ENCODE measurements around the gene VEPH1. TPM values are rescaled to one million over a fixed set of nuclear protein-coding genes. Genes with fewer than 3 reads are reported as not detected.

VEPH1 gene
- total and polyA plus RNA-seq, 5 experiments from 2014 or later, result not detected

- H3K27ac Mint-ChIP-seq, result no peak overlapping the region
- peaks cover 0 to 2% (median 0%) of the 10 kb centered on the region in 5 donors for H3K27me3 Mint-ChIP-seq
- ATAC-seq (no peak), DNase-seq (no peak)
- peaks cover 0 to 4% (median 0%) of the 10 kb centered on the region in 9 donors for H3K9me3 Mint-ChIP-seq
- H3K4me3 Mint-ChIP-seq, result no peak overlapping the region
- POLR2A ChIA-PET, result no interaction called here
- H3K36me3 Mint-ChIP-seq, result peaks cover 0 to 8% (median 2%) of the 10 kb centered on the region in 3 donors
- no peaks in the 10 kb centered on the region for H3K4me1 Mint-ChIP-seq
Observed at GRCh38 chr3:157409516-157409915, 93.7 kb downstream of the VEPH1 start.

- POLR2A ChIA-PET, result no interaction called here
- no peaks in the 10 kb centered on the region for H3K4me1 Mint-ChIP-seq
Observed at GRCh38 chr3:157408499-157409149, 94.6 kb downstream of the VEPH1 start.

GRCh38 chr3:157407769-157408168, 95.4 kb downstream of the VEPH1 start:
- H3K9me3 Mint-ChIP-seq, result peaks cover 0 to 4% (median 0%) of the 10 kb centered on the region in 9 donors
- DNase-seq (no peak), ATAC-seq (no peak)
- H3K36me3 Mint-ChIP-seq, result peaks cover 0 to 8% (median 2%) of the 10 kb centered on the region in 3 donors
- no peaks in the 10 kb centered on the region for H3K27me3 Mint-ChIP-seq
- POLR2A ChIA-PET, result no interaction called here
- no peaks in the 10 kb centered on the region for H3K4me1 Mint-ChIP-seq
- no peak overlapping the region for H3K4me3 Mint-ChIP-seq
- H3K27ac Mint-ChIP-seq, result no peak overlapping the region

More at GRCh38 chr3:157408499-157409149, 94.6 kb downstream of the VEPH1 start:
- Mint-ChIP-seq H3K27ac (no peak overlapping the region), H3K36me3 (peaks cover 0 to 8% (median 2%) of the 10 kb centered on the region in 3 donors), H3K27me3 (no peaks in the 10 kb centered on the region), H3K9me3 (peaks cover 0 to 4% (median 0%) of the 10 kb centered on the region in 9 donors), H3K4me3 (no peak overlapping the region)
- ATAC-seq (no peak), DNase-seq (no peak)

- no peak overlapping the region for H3K4me3 Mint-ChIP-seq
- DNase-seq, result no peak
- H3K27ac Mint-ChIP-seq, result no peak overlapping the region
- H3K36me3 Mint-ChIP-seq, result peaks cover 0 to 8% (median 2%) of the 10 kb centered on the region in 3 donors
- H3K9me3 Mint-ChIP-seq, result peaks cover 0 to 4% (median 0%) of the 10 kb centered on the region in 9 donors
- H3K4me1 Mint-ChIP-seq, result no peaks in the 10 kb centered on the region
- ATAC-seq, result no peak
- H3K27me3 Mint-ChIP-seq, result peaks cover 0 to 9% (median 0%) of the 10 kb centered on the region in 5 donors
- POLR2A ChIA-PET, result no interaction called here
Observed at GRCh38 chr3:157406394-157406793, 96.8 kb downstream of the VEPH1 start.

- Mint-ChIP-seq H3K4me1 (no peaks in the 10 kb centered on the region), H3K4me3 (no peak overlapping the region), H3K9me3 (no peaks in the 10 kb centered on the region), H3K27me3 (peaks cover 0 to 9% (median 0%) of the 10 kb centered on the region in 5 donors), H3K27ac (no peak overlapping the region), H3K36me3 (peaks cover 0 to 3% (median 0%) of the 10 kb centered on the region in 3 donors)
- POLR2A ChIA-PET, result no interaction called here
- ATAC-seq (no peak), DNase-seq (no peak)
Observed at GRCh38 chr3:157405457-157405856, 97.8 kb downstream of the VEPH1 start.

GRCh38 chr3:157404381-157404780, 98.8 kb downstream of the VEPH1 start:
- POLR2A ChIA-PET, result no interaction called here
- DNase-seq (no peak), ATAC-seq (no peak)
- Mint-ChIP-seq H3K4me1 (no peaks in the 10 kb centered on the region), H3K4me3 (no peak overlapping the region), H3K36me3 (no peaks in the 10 kb centered on the region), H3K9me3 (no peaks in the 10 kb centered on the region), H3K27ac (no peak overlapping the region), H3K27me3 (peaks cover 0 to 9% (median 0%) of the 10 kb centered on the region in 5 donors)

- Mint-ChIP-seq H3K27me3 (peaks cover 0 to 15% (median 6%) of the 10 kb centered on the region in 5 donors), H3K4me1 (no peaks in the 10 kb centered on the region), H3K36me3 (peaks cover 0 to 15% (median 6%) of the 10 kb centered on the region in 3 donors), H3K27ac (no peak overlapping the region), H3K4me3 (no peak overlapping the region), H3K9me3 (peaks cover 0 to 10% (median 6%) of the 10 kb centered on the region in 9 donors)
- ATAC-seq (no peak), DNase-seq (no peak)
- POLR2A ChIA-PET, result no interaction called here
Observed at GRCh38 chr3:157398598-157398997, 104.6 kb downstream of the VEPH1 start.

GRCh38 chr3:157394411-157394810, 108.8 kb downstream of the VEPH1 start:
- POLR2A ChIA-PET, result no interaction called here
- Mint-ChIP-seq H3K27me3 (peaks cover 0 to 15% (median 2%) of the 10 kb centered on the region in 5 donors), H3K27ac (no peak overlapping the region), H3K36me3 (peaks cover 7 to 33% (median 23%) of the 10 kb centered on the region in 3 donors), H3K9me3 (peaks cover 0 to 26% (median 7%) of the 10 kb centered on the region in 9 donors), H3K4me3 (no peak overlapping the region), H3K4me1 (no peaks in the 10 kb centered on the region)
- no peak for DNase-seq
- ATAC-seq, result no peak

- Mint-ChIP-seq H3K9me3 (peaks cover 0 to 26% (median 7%) of the 10 kb centered on the region in 9 donors), H3K27me3 (peaks cover 0 to 15% (median 2%) of the 10 kb centered on the region in 5 donors), H3K4me3 (no peak overlapping the region), H3K4me1 (no peaks in the 10 kb centered on the region), H3K27ac (no peak overlapping the region), H3K36me3 (peaks cover 7 to 33% (median 23%) of the 10 kb centered on the region in 3 donors)
- ATAC-seq (no peak), DNase-seq (no peak)
- POLR2A ChIA-PET, result no interaction called here
Observed at GRCh38 chr3:157393113-157393512, 110.1 kb downstream of the VEPH1 start.

GRCh38 chr3:157392104-157392503, 111.1 kb downstream of the VEPH1 start:
- DNase-seq, result no peak
- Mint-ChIP-seq H3K4me1 (no peaks in the 10 kb centered on the region), H3K9me3 (peaks cover 0 to 24% (median 7%) of the 10 kb centered on the region in 9 donors), H3K36me3 (peaks cover 7 to 30% (median 17%) of the 10 kb centered on the region in 3 donors), H3K27ac (no peak overlapping the region), H3K4me3 (no peak overlapping the region), H3K27me3 (peaks cover 0 to 5% (median 0%) of the 10 kb centered on the region in 5 donors)
- ATAC-seq, result no peak
- POLR2A ChIA-PET, result no interaction called here

- H3K36me3 Mint-ChIP-seq, result peaks cover 7 to 21% (median 17%) of the 10 kb centered on the region in 3 donors
- no peaks in the 10 kb centered on the region for H3K4me1 Mint-ChIP-seq
- POLR2A ChIA-PET, result no interaction called here
- ATAC-seq (no peak), DNase-seq (no peak)
- peaks cover 0 to 18% (median 3%) of the 10 kb centered on the region in 9 donors for H3K9me3 Mint-ChIP-seq
- H3K27me3 Mint-ChIP-seq, result peaks cover 0 to under 1% (median 0%) of the 10 kb centered on the region in 5 donors
- no peak overlapping the region for H3K27ac Mint-ChIP-seq
- no peak overlapping the region for H3K4me3 Mint-ChIP-seq
Observed at GRCh38 chr3:157390713-157391515, 112.3 kb downstream of the VEPH1 start.

- ATAC-seq (no peak), DNase-seq (no peak)
- H3K36me3 Mint-ChIP-seq, result peaks cover 7 to 18% (median 17%) of the 10 kb centered on the region in 3 donors
- peaks cover 0 to 17% (median 3%) of the 10 kb centered on the region in 9 donors for H3K9me3 Mint-ChIP-seq
- no peaks in the 10 kb centered on the region for H3K4me1 Mint-ChIP-seq
- H3K4me3 Mint-ChIP-seq, result no peak overlapping the region
- no peaks in the 10 kb centered on the region for H3K27me3 Mint-ChIP-seq
- POLR2A ChIA-PET, result no interaction called here
- H3K27ac Mint-ChIP-seq, result no peak overlapping the region
Observed at GRCh38 chr3:157388976-157389375, 114.2 kb downstream of the VEPH1 start.
